ENCODE results near the gene SPDEF. TPM values are rescaled to one million over a fixed set of nuclear protein-coding genes. Genes with fewer than 3 reads are reported as not detected.

SPDEF gene
- total RNA-seq, 2 experiments from 2014 or later = 0.33 TPM; not detected in 1

DNA sequence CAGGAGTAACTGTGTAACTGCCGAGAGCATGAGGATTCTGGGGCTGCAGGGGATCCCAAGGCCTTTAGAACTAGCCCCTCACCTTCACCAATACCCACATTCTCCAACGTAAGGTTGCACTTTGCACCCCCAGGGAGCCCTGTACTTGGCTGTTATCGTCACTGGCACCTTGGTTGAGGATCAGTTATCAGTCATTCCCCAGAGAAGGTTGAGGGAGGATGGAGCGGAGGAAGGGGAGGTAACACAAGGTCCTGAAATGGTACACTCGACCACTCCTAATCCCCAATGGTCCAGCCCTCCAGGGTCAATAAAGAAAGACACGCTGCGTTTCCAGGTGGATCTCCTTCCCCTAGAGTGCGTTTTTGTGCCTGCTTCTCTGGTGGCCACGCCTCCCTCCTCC, 1.1 kb upstream of the SPDEF start:
- ChIA-PET POLR2A (no interaction called here), CTCF (no interaction called here)
- Mint-ChIP-seq H3K4me3 (no peak overlapping the region), H3K9me3 (peaks cover 4% of the 10 kb centered on the region), H3K4me1 (ENCODE audit: low read depth) (peaks cover 10% of the 10 kb centered on the region), H3K27me3 (no peaks in the 10 kb centered on the region), H3K27ac (no peak overlapping the region), H3K36me3 (no peaks in the 10 kb centered on the region)
- no peak for DNase-seq
- intact Hi-C loops (cut with micrococcal nuclease) = no loop called here

DNA sequence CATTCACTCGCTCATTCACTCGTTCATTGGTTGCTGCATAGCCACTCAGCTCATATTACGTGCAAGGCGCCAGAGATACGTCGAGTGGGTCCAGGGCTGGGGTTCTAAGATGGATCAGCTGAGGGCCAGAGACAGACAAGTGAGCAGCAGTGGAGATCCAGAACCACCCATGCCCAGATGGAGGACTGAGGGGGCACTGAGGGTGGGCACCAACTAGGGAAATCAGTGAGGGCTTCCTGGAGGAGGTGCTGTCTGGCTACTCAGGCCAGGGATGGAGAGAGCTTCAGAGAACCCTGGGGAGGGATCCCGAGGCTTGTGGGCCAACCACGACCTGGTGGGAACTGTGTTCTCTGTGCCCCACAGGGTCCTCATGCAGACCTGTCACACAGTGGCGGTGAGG, 364 bp upstream of the SPDEF start:
- no peak overlapping the region for H3K4me3 Mint-ChIP-seq
- H3K27ac Mint-ChIP-seq = no peak overlapping the region
- DNase-seq = no peak
- ChIA-PET POLR2A (interaction anchor here (0.6 kb wide), 1 partner anchor 535 kb away, joined by 3 read pairs; no protein-coding TSS in a partner anchor), CTCF (no interaction called here)
- no peaks in the 10 kb centered on the region for H3K27me3 Mint-ChIP-seq
- H3K9me3 Mint-ChIP-seq = peaks cover 4% of the 10 kb centered on the region
- intact Hi-C loops (cut with micrococcal nuclease) = no loop called here
- H3K4me1 Mint-ChIP-seq (ENCODE audit: low read depth) = peaks cover 10% of the 10 kb centered on the region
- no peaks in the 10 kb centered on the region for H3K36me3 Mint-ChIP-seq

DNA sequence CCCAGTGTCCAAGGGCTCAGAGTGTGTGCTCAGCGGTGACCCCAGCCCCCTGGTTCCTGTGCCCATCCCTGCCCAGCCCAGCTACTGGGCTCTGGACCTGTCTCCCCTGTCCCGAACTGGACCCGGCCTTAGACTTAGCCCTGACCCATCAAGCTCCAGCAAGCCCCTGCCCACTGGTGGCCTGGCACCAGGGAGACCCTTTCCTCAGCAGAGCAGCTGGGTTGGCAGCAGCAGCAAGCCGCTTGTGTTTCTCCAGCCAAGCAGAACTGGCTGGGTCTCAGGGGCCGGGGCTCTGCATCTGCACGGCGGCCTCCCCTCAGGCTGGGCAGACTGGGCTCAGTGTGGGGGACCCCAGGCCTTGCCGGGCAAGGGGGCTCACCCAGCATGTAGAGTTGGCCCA, 801 bp downstream of the SPDEF start:
- Mint-ChIP-seq H3K27ac (no peak overlapping the region), H3K9me3 (peaks cover 4% of the 10 kb centered on the region), H3K27me3 (no peaks in the 10 kb centered on the region), H3K4me1 (ENCODE audit: low read depth) (peaks cover 10% of the 10 kb centered on the region), H3K36me3 (no peaks in the 10 kb centered on the region), H3K4me3 (no peak overlapping the region)
- no peak for DNase-seq
- ChIA-PET POLR2A (no interaction called here), CTCF (no interaction called here)
- intact Hi-C loops (cut with micrococcal nuclease) = no loop called here

DNA sequence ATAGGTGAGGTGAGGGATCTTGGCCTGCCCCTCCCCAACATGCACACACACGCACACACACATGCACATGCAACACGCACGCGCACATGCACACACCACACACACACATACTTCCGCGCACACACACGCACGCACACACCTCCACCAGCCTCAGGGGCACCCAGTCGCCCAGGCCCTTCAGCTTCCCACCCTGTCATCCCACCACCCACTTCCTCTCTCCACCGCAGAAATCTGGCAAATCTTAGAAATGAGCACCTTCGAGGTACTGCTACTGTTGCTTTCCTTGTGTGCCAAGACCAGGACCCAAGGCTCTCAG, 1.2 kb downstream of the SPDEF start:
- intact Hi-C loops (cut with micrococcal nuclease) = no loop called here
- Mint-ChIP-seq H3K36me3 (no peaks in the 10 kb centered on the region), H3K27me3 (no peaks in the 10 kb centered on the region), H3K9me3 (peaks cover 4% of the 10 kb centered on the region), H3K4me1 (ENCODE audit: low read depth) (peaks cover 10% of the 10 kb centered on the region), H3K27ac (no peak overlapping the region), H3K4me3 (no peak overlapping the region)
- ChIA-PET POLR2A (no interaction called here), CTCF (interaction anchor here (0.9 kb wide), 1 partner anchor 54 kb away, joined by 4 read pairs; no protein-coding TSS in a partner anchor)
- peak; percentile 13 for DNase-seq

DNA sequence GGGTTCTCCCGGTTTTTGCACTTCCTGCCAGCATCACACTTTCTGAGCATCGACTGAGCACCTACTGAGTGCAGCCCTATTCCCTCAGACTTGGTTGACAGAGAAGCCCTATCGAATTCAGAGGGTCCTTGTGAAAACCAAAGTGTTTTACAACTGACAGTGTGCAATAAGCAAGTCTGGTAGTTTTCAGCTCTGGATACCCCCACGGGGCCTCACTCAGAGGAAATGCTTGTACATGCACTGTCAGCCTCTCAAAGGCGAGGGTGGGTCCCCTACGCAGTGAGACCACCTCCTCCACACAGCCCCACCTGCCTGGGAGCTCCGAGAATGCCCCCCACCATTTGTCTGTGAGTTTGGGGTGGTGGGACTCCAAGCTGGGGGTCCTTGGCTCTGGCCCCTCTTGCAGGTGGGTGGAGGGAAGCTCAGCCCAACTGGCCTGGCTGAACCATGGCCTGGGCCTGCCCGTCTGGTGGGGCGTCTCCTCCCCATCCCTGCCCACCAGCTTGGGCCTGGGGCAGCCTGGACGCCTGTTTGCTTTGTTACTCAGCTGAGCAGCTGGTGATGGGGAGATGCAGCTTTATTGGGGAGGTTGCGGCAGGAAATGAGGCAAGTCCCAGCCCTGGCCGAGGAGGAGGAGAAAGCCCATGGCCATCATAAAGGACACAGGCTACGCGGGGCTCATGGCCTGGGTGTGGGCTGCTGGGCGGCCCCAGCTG, 1.7 kb downstream of the SPDEF start:
- H3K4me1 Mint-ChIP-seq (ENCODE audit: low read depth) = peaks cover 10% of the 10 kb centered on the region
- peaks cover 4% of the 10 kb centered on the region for H3K9me3 Mint-ChIP-seq
- ChIA-PET CTCF (interaction anchor here (0.9 kb wide), 1 partner anchor 55 kb away, joined by 4 read pairs; no protein-coding TSS in a partner anchor), POLR2A (no interaction called here)
- intact Hi-C loops (cut with micrococcal nuclease) = no loop called here
- H3K36me3 Mint-ChIP-seq = no peaks in the 10 kb centered on the region
- H3K27me3 Mint-ChIP-seq = no peaks in the 10 kb centered on the region
- H3K4me3 Mint-ChIP-seq = no peak overlapping the region
- DNase-seq = no peak
- H3K27ac Mint-ChIP-seq = no peak overlapping the region

DNA sequence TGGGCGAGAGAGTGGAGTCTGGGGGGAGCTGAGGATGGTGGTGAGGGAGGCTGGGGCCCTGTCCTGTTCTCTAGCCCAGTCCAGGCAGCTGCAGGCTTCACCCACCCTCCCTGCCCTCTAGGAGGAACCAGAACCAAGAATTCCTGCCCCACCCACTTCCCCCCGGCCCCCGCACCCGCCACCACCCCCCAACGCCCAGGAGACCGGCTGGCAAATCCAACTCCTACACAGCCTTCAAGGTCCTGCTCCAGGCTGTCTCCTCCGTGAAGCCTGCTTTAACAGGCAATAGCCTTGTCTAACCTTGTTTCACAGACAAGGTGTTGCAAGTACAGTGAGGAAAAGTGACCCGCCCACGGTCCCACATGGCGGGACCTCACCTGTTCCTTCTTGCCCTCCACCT, 2.4 kb downstream of the SPDEF start:
- DNase-seq = no peak
- ChIA-PET CTCF (no interaction called here), POLR2A (no interaction called here)
- intact Hi-C loops (cut with micrococcal nuclease) = no loop called here
- Mint-ChIP-seq H3K4me3 (no peak overlapping the region), H3K27me3 (no peaks in the 10 kb centered on the region), H3K36me3 (no peaks in the 10 kb centered on the region), H3K27ac (no peak overlapping the region), H3K9me3 (peaks cover 4% of the 10 kb centered on the region), H3K4me1 (ENCODE audit: low read depth) (peaks cover 10% of the 10 kb centered on the region)

DNA sequence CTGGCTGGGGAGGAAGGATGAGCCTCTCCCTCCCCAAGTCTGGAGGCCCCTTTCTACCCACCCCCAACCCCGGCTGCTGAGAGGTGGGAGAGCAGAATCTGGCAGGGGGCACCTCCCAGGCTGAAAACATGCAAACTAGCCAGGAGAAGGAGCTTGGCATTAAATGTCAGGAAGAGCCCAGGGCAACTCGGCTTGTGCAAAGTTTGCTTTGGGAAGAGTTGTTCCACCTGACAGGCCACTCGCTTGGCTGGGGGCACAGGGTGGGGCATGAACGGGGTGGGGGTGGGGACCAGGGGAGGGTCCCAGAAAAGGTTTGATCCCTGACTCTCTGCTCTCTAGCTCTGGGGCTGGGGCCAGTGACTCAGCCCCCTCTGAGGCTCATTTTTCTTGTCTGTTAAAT, 3.0 kb downstream of the SPDEF start:
- no peaks in the 10 kb centered on the region for H3K27me3 Mint-ChIP-seq
- ChIA-PET CTCF (no interaction called here), POLR2A (no interaction called here)
- intact Hi-C loops (cut with micrococcal nuclease) = no loop called here
- H3K36me3 Mint-ChIP-seq = no peaks in the 10 kb centered on the region
- DNase-seq = no peak
- no peak overlapping the region for H3K4me3 Mint-ChIP-seq
- H3K27ac Mint-ChIP-seq = no peak overlapping the region
- peaks cover 1% of the 10 kb centered on the region for H3K9me3 Mint-ChIP-seq
- peaks cover 10% of the 10 kb centered on the region for H3K4me1 Mint-ChIP-seq (ENCODE audit: low read depth)

DNA sequence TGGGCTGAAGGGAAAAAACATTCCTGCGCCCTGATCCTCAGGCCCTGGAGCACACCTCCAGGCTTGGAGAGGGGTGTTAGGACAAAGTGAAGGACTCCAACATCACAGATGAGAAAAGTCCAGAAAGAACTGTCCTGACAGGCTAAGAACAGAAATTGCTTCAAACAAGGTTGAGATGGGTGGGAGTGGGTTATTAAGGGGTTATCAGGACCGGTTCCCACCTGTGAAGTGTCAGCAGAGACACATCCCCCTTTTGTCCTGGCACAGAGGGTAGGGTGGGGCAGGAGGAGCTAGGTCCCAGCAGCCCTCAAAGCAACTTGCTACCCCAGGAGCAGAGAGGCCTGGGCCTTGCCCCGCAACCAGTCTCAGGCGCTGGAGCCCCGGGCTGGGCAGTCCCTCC, 3.5 kb downstream of the SPDEF start:
- no peaks in the 10 kb centered on the region for H3K36me3 Mint-ChIP-seq
- no peak for DNase-seq
- ChIA-PET CTCF (no interaction called here), POLR2A (no interaction called here)
- intact Hi-C loops (cut with micrococcal nuclease) = no loop called here
- no peak overlapping the region for H3K4me3 Mint-ChIP-seq
- H3K9me3 Mint-ChIP-seq = no peaks in the 10 kb centered on the region
- H3K27me3 Mint-ChIP-seq = no peaks in the 10 kb centered on the region
- H3K4me1 Mint-ChIP-seq (ENCODE audit: low read depth) = peaks cover 10% of the 10 kb centered on the region
- H3K27ac Mint-ChIP-seq = no peak overlapping the region

DNA sequence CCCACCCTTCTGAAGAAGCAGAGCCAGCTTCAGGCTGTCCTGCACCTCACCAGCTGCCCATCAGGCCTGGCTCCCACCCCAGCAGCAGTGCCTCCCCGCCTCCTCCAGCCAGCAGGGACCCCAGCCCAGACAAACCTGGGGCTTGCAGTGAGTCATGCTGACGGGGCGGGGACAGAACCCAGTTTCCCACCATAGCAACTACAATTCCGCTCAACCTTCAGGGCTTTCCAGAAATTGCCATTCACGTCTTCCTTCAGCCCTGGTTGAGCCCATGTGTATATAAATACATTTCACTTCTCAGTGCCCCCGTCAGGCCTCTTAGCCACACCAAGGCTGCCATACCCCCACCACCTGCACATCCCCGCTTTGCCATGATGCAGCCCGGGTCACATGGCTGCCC, 4.4 kb downstream of the SPDEF start:
- POLR2A ChIA-PET = no interaction called here
- Mint-ChIP-seq H3K9me3 (no peaks in the 10 kb centered on the region), H3K27me3 (no peaks in the 10 kb centered on the region), H3K27ac (no peak overlapping the region), H3K4me1 (ENCODE audit: low read depth) (peaks cover 10% of the 10 kb centered on the region), H3K36me3 (no peaks in the 10 kb centered on the region), H3K4me3 (no peak overlapping the region)
- CTCF ChIA-PET = no interaction called here
- intact Hi-C loops (cut with micrococcal nuclease) = no loop called here
- DNase-seq = no peak

DNA sequence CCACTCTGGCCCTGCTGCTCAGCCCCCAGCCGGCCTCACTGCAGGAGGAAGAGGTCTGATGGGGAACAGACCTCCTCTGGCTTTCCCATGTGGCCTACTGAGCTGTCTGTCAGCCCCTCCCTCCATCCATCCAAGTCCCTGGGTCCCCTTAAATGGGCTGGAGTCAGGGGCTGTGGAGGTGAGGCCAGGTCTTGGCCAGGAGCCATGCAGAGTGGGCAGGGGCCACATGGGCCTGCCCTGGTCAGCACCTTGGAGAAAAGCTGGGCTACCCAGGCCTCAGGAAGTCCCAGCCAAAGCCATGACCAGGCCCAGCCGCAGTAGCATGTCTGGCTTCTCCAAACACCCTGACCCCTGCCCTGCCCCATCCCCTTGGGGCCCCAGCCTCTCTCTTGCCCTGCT, 6.3 kb downstream of the SPDEF start:
- no peak overlapping the region for H3K27ac Mint-ChIP-seq
- H3K9me3 Mint-ChIP-seq = no peaks in the 10 kb centered on the region
- H3K27me3 Mint-ChIP-seq = no peaks in the 10 kb centered on the region
- no peak for DNase-seq
- intact Hi-C loops (cut with micrococcal nuclease) = no loop called here
- no peak overlapping the region for H3K4me3 Mint-ChIP-seq
- POLR2A ChIA-PET = no interaction called here
- H3K36me3 Mint-ChIP-seq = no peaks in the 10 kb centered on the region
- peaks cover 6% of the 10 kb centered on the region for H3K4me1 Mint-ChIP-seq (ENCODE audit: low read depth)
- CTCF ChIA-PET = no interaction called here

DNA sequence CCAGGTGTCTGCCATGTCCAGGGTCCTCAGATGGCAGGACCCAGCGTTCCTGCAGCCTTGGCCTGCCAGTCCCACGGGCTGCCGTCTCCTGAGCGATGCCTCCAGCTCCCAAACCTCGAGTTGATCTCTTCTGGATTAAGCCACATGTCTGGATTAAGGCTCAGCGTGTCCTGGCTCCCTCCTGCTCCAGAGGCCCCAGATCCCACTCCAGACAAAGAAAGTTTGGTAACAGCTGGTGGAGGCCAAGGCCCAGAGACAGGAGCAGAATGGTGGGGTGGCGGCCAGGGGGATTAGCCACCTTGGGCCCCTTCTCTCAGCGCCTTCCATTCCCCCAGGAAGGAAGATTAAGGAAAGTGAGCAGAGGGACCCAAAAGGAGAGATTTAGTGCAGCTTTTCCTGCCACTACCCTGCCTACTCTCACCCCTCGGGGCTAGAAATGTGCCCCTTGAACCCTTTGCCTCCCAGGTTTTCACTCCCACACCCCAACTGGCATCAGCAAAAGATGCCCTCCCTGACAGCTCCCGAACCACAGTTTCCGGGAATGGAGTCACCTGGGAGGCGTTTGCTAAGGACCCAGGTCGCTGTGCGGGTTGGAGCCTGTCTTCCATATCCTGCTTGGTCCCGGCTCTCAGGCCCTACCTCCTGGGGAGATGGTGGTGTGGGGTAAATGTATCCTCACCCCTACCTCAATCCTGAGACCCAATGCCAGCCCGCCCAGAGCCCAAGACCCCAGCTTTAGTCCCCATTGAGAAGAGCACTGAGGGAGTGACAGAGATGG, 6.9 kb downstream of the SPDEF start:
- Mint-ChIP-seq H3K4me3 (no peak overlapping the region), H3K36me3 (no peaks in the 10 kb centered on the region), H3K27me3 (no peaks in the 10 kb centered on the region), H3K9me3 (no peaks in the 10 kb centered on the region), H3K4me1 (ENCODE audit: low read depth) (peaks cover 5% of the 10 kb centered on the region), H3K27ac (no peak overlapping the region)
- ChIA-PET POLR2A (no interaction called here), CTCF (no interaction called here)
- intact Hi-C loops (cut with micrococcal nuclease) = no loop called here
- DNase-seq = no peak

DNA sequence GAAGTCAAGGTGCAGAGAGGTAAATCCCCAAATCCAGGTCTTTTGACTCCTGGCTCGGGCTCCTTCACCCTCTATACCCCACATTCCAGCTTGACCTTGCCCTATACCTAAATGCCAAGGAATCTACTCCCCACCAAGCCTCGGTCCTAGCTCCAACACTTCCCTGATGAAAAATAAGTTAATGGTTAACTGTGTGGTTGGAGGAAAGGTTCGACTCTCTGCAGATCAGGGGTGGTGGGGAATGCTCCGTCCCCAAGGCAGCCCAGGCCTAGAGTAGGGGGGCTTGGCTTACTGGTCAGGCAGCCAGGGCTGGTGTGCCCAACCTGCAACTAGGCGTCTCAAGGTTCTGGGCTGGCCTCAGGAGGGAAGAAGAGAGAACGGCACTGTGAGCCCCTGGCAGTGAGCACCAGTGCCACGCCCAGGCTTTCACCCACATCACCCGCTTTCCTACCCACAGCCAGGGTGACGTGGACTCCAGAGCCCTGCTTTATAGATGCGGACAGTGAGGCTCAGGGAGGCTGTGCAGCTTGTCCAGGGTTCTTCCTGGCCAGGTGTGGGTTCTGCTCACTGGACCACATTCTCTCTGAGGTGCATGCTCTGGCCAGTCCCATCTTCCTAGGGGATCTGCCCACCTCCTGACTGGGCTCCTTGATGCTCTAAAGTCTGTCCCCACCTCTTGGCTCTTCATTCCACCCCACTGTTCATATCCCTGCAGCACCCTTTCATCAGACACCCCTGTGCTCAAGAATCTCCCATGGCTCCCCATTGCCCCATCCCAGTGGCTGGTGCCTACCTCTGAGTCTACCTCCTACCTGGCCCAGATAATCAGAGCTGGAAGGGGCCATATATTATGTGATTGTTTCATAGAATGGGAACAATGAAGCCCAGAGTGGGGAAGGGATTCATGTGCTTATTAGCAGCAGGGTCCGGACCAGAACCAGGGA, 8.2 kb downstream of the SPDEF start:
- Mint-ChIP-seq H3K9me3 (no peaks in the 10 kb centered on the region), H3K27me3 (no peaks in the 10 kb centered on the region), H3K4me3 (no peak overlapping the region), H3K4me1 (ENCODE audit: low read depth) (no peaks in the 10 kb centered on the region), H3K27ac (no peak overlapping the region), H3K36me3 (no peaks in the 10 kb centered on the region)
- DNase-seq = no peak
- intact Hi-C loops (cut with micrococcal nuclease) = no loop called here
- ChIA-PET CTCF (interaction anchor here (0.6 kb wide), 1 partner anchor 693 kb away, joined by 4 read pairs; no protein-coding TSS in a partner anchor), POLR2A (no interaction called here)
